Measurements from ENCODE around the gene IGF1R.

GRCh38 chr15:98953968-98954367, 305.6 kb downstream of the IGF1R start:
- no peak for TF ChIP-seq MAX (CRISPR knock-in tag; IDR thresholded peaks at IDR 0.05)
- no peak for TF ChIP-seq USF1 (CRISPR knock-in tag; IDR thresholded peaks at IDR 0.05)
- TF ChIP-seq ATF3 (CRISPR knock-in tag; conservative IDR thresholded peaks at IDR 0.05): no peak
- TF ChIP-seq ZNF121 (CRISPR knock-in tag; IDR thresholded peaks at IDR 0.05): no peak
- no peak for TF ChIP-seq ATF2 (CRISPR knock-in tag; IDR thresholded peaks at IDR 0.05; ENCODE audit: borderline replicate concordance, low read depth)
- TF ChIP-seq CTCF (IDR thresholded peaks at IDR 0.05): no peak
- no peak for TF ChIP-seq ZNF671 (CRISPR knock-in tag; IDR thresholded peaks at IDR 0.05)
- no peak for TF ChIP-seq SOX15 (CRISPR knock-in tag; IDR thresholded peaks at IDR 0.05)

All from WTC11 (cell line).